Small intestine (tissue), 7 donors: ENCODE data around the gene SF3B6. TPM values are rescaled to one million over a fixed set of nuclear protein-coding genes. Genes with fewer than 3 reads are reported as not detected.

Source experiments
- DNase-seq, 2 donors: peaks; one replicate each; pipeline versions ENCODE4 v3.0.0 to v3.0.0-alpha.2; 2013
- FAIRE-seq: peaks from 2 replicates; lab custom pipeline; 2012; peaks lifted over from hg19 to GRCh38; lab: Jason Lieb, UNC
- H3K27ac ChIP-seq, 3 donors: one replicate each; pipeline ENCODE4 v1.5.1; 2013; ENCODE audit warnings: low read length in 2 of 3, mild to moderate bottlenecking in 2 of 3, control low read depth in 1 of 3, inconsistent platforms in 1 of 3, low read depth in 1 of 3, moderate library complexity in 1 of 3
- H3K27me3 ChIP-seq, 3 donors: one replicate each; pipeline ENCODE4 v1.6.1; 2013; ENCODE audit warnings: low read length in 3 of 3, inconsistent platforms in 1 of 3; ENCODE audit not compliant: control insufficient read depth in 3 of 3, insufficient read depth in 3 of 3
- H3K36me3 ChIP-seq, 3 donors: one replicate each; pipeline ENCODE4 v1.6.1; 2013; ENCODE audit warnings: low read length in 3 of 3, inconsistent platforms in 1 of 3, low read depth in 1 of 3, mild to moderate bottlenecking in 1 of 3, moderate library complexity in 1 of 3; ENCODE audit not compliant: control insufficient read depth in 3 of 3, insufficient read depth in 2 of 3
- H3K4me1 ChIP-seq, 3 donors: one replicate each; pipeline ENCODE4 v1.6.1; 2013; ENCODE audit warnings: low read length in 2 of 3, inconsistent platforms in 1 of 3, low read depth in 1 of 3, mild to moderate bottlenecking in 1 of 3, moderate library complexity in 1 of 3; ENCODE audit not compliant: control insufficient read depth in 3 of 3, insufficient read depth in 2 of 3
- H3K4me3 ChIP-seq, 3 donors: one replicate each; pipeline ENCODE4 v1.5.1; 2013; ENCODE audit warnings: low read length in 3 of 3, control low read depth in 1 of 3, inconsistent platforms in 1 of 3, low read depth in 1 of 3, mild to moderate bottlenecking in 1 of 3, moderate library complexity in 1 of 3
- H3K9me3 ChIP-seq, 2 donors: one replicate each; pipeline ENCODE4 v1.6.1; 2013; ENCODE audit warnings: low read depth in 1 of 2, low read length in 1 of 2; ENCODE audit not compliant: control insufficient read depth in 2 of 2, insufficient read depth in 1 of 2
- WGBS, 3 donors: extraction: QIAGEN DNeasy Blood & Tissue Kit; methylation state at CpG; one replicate each; pipeline ENCODE4 v1.1.7; 2013; 5-methylcytosine and 5-hydroxymethylcytosine counted together
- polyA plus RNA-seq, 4 donors: library from polyadenylated mRNA; stranded (reverse) in 3 of 4; unstranded in 1 of 4; fragments of 200-250 nt in 3 of 4; fragments of 120-200 nt in 1 of 4; gene quantifications; one replicate each; pipeline versions ENCODE4 v1.2.1 to v1.2.3, GENCODE V29; 2013
- donor health status: healthy with polysubstance abuse.
- donor health status: control.
- donor health status: control.
- donor health status: Bipolar disorder and iron deficiency.
- donor health status: healthy.

Gene SF3B6
- polyA plus RNA-seq, 4 donors: 114 to 260 (median 210) TPM

GRCh38 chr2:24024996-24025663 is 51.0 kb downstream of the SF3B6 start:
- peaks cover 0 to 39% (median 5%) of the 10 kb centered on the region in 3 donors for H3K36me3 ChIP-seq
- WGBS, 3 donors: 89 to 93% (median 90%) methylated on average over 17 of the region's 17 CpGs

GRCh38 chr2:24024018-24024417 is 52.1 kb downstream of the SF3B6 start:
- Histone ChIP-seq H3K4me3 (no peak overlapping the region), H3K27me3 (no peaks in the 10 kb centered on the region), H3K4me1 (no peaks in the 10 kb centered on the region), H3K27ac (no peak overlapping the region), H3K9me3 (no peaks in the 10 kb centered on the region), H3K36me3 (peaks cover 0 to 37% (median 0%) of the 10 kb centered on the region in 3 donors)
- 73 to 83% (median 81%) methylated on average over 7 to 12 of the region's 12 CpGs for WGBS, 3 donors
- DNase-seq (no peak), FAIRE-seq (no peak)

More at GRCh38 chr2:24024996-24025663, 51.0 kb downstream of the SF3B6 start:
- H3K4me3 ChIP-seq: no peak overlapping the region
- no peaks in the 10 kb centered on the region for H3K27me3 ChIP-seq
- H3K27ac ChIP-seq: no peak overlapping the region
- no peaks in the 10 kb centered on the region for H3K4me1 ChIP-seq
- FAIRE-seq: no peak
- H3K9me3 ChIP-seq: no peaks in the 10 kb centered on the region
- DNase-seq: no peak

- Histone ChIP-seq H3K4me3 (no peak overlapping the region), H3K9me3 (no peaks in the 10 kb centered on the region), H3K36me3 (peaks cover 0 to 35% (median 0%) of the 10 kb centered on the region in 3 donors), H3K27me3 (no peaks in the 10 kb centered on the region), H3K27ac (no peak overlapping the region), H3K4me1 (no peaks in the 10 kb centered on the region)
- 84 to 90% (median 90%) methylated on average over 16 of the region's 16 CpGs for WGBS, 3 donors
- no peak for FAIRE-seq
- DNase-seq: no peak
Observed at GRCh38 chr2:24022975-24023575, 53.1 kb downstream of the SF3B6 start.

GRCh38 chr2:24022324-24022974 is 53.7 kb downstream of the SF3B6 start:
- Histone ChIP-seq H3K36me3 (peaks cover 0 to 31% (median 0%) of the 10 kb centered on the region in 3 donors), H3K4me3 (no peak overlapping the region), H3K27ac (no peak overlapping the region), H3K27me3 (no peaks in the 10 kb centered on the region), H3K9me3 (no peaks in the 10 kb centered on the region), H3K4me1 (no peaks in the 10 kb centered on the region)
- 94% methylated on average over 14 of the region's 14 CpGs for WGBS, 3 donors
- no peak for FAIRE-seq
- DNase-seq: no peak

- no peak overlapping the region for H3K27ac ChIP-seq
- no peaks in the 10 kb centered on the region for H3K4me1 ChIP-seq
- peak; percentile 39 to 67 for DNase-seq
- H3K4me3 ChIP-seq: no peak overlapping the region
- FAIRE-seq: no peak
- no peaks in the 10 kb centered on the region for H3K27me3 ChIP-seq
- H3K9me3 ChIP-seq: no peaks in the 10 kb centered on the region
- WGBS, 3 donors: 55 to 75% (median 64%) methylated on average over 19 of the region's 19 CpGs
- peaks cover 0 to 30% (median 0%) of the 10 kb centered on the region in 3 donors for H3K36me3 ChIP-seq
Observed at GRCh38 chr2:24021122-24021998, 54.8 kb downstream of the SF3B6 start.

GRCh38 chr2:24020244-24020643 is 55.9 kb downstream of the SF3B6 start:
- WGBS, 3 donors: 80 to 87% (median 84%) methylated on average over 4 of the region's 4 CpGs
- Histone ChIP-seq H3K4me3 (no peak overlapping the region), H3K27me3 (no peaks in the 10 kb centered on the region), H3K36me3 (peaks cover 0 to 28% (median 0%) of the 10 kb centered on the region in 3 donors), H3K27ac (no peak overlapping the region), H3K4me1 (no peaks in the 10 kb centered on the region), H3K9me3 (no peaks in the 10 kb centered on the region)
- DNase-seq (no peak), FAIRE-seq (no peak)

GRCh38 chr2:24019729-24020128 is 56.4 kb downstream of the SF3B6 start:
- H3K36me3 ChIP-seq: peaks cover 0 to 23% (median 0%) of the 10 kb centered on the region in 3 donors
- H3K4me3 ChIP-seq: no peak overlapping the region
- no peaks in the 10 kb centered on the region for H3K9me3 ChIP-seq
- H3K27me3 ChIP-seq: no peaks in the 10 kb centered on the region
- WGBS, 3 donors: 75 to 86% (median 81%) methylated on average over 5 of the region's 5 CpGs
- no peaks in the 10 kb centered on the region for H3K4me1 ChIP-seq
- DNase-seq (no peak), FAIRE-seq (no peak)
- H3K27ac ChIP-seq: no peak overlapping the region

GRCh38 chr2:24018241-24018640 is 57.9 kb downstream of the SF3B6 start:
- FAIRE-seq: no peak
- Histone ChIP-seq H3K36me3 (peaks cover 0 to 14% (median 0%) of the 10 kb centered on the region in 3 donors), H3K4me3 (no peak overlapping the region), H3K9me3 (no peaks in the 10 kb centered on the region), H3K27me3 (no peaks in the 10 kb centered on the region), H3K27ac (no peak overlapping the region), H3K4me1 (no peaks in the 10 kb centered on the region)
- 80 to 87% (median 81%) methylated on average over 9 of the region's 9 CpGs for WGBS, 3 donors
- no peak for DNase-seq
